K562 (cell line): ENCODE results near the gene PLTP. TPM values are rescaled to one million over a fixed set of nuclear protein-coding genes. Genes with fewer than 3 reads are reported as not detected.
A peak's percentile ranks its signal among the peaks of the same experiment; 100 is the strongest.

Source experiments
- ARNT ChIP-seq, 2 experiments: fragments of 450-650 bp; IDR thresholded peaks; 2 replicates each; pipeline ENCODE4 v1.6.1; 2016; ENCODE audit warnings: mild to moderate bottlenecking in 1 of 2
- CREB1 ChIP-seq, 2 experiments: sonication (generic) in 1 of 2; formaldehyde crosslinking in 1 of 2; IDR thresholded peaks; 2 replicates each; pipeline versions ENCODE4 v1.6.1 to v1.8.0; 2012 to 2022; ENCODE audit warnings: inconsistent platforms in 1 of 2, mild to moderate bottlenecking in 1 of 2, missing genetic modification reagents in 1 of 2, moderate library complexity in 1 of 2
- ELK3 ChIP-seq: fragments of 450-650 bp; formaldehyde crosslinking; IDR thresholded peaks from 2 replicates; pipeline ENCODE4 v1.4.0; 2020; ENCODE audit warnings: mild to moderate bottlenecking
- FOS ChIP-seq: IDR thresholded peaks from 3 replicates; pipeline ENCODE4 v1.6.1; 2011; ENCODE audit not compliant: insufficient read length; ENCODE audit errors: extremely low read depth
- ID3 ChIP-seq, 2 experiments: fragments of 250-450 bp in 1 of 2; fragments of 450-650 bp in 1 of 2; sonication (Bioruptor Pico) in 1 of 2; IDR thresholded peaks; 2 replicates each; pipeline versions ENCODE4 v1.6.1 to v1.8.0; 2016 to 2021; ENCODE audit warnings: mild to moderate bottlenecking in 2 of 2, moderate library complexity in 2 of 2, missing compliant biosample characterization in 1 of 2, missing genetic modification characterization in 1 of 2
- L3MBTL2 ChIP-seq: fragments of 450-650 bp; IDR thresholded peaks from 2 replicates; pipeline ENCODE4 v1.6.1; 2016; ENCODE audit warnings: mild to moderate bottlenecking, moderate library complexity
- MAZ ChIP-seq, 2 experiments: fragments of 450-650 bp in 1 of 2; sonication (generic) in 1 of 2; formaldehyde crosslinking; IDR thresholded peaks in 1 of 2; conservative IDR thresholded peaks in 1 of 2; 2 replicates each; pipeline versions ENCODE4 v1.4.0 to v1.5.0; 2020; ENCODE audit warnings: mild to moderate bottlenecking in 1 of 2, missing genetic modification reagents in 1 of 2
- MBD2 ChIP-seq: sonication (generic); IDR thresholded peaks from 2 replicates; pipeline ENCODE4 v1.6.1; 2016; ENCODE audit warnings: low read depth, borderline replicate concordance
- MYNN ChIP-seq, 2 experiments: sonication (generic); formaldehyde crosslinking in 1 of 2; IDR thresholded peaks; 2 replicates each; pipeline versions ENCODE4 v1.5.0 to v1.6.1; 2016 to 2020; ENCODE audit warnings: antibody characterized with exemption in 1 of 2, missing genetic modification reagents in 1 of 2
- NFIX ChIP-seq: fragments of 250-450 bp; sonication (Bioruptor Pico); IDR thresholded peaks from 2 replicates; pipeline ENCODE4 v1.4.0; 2020; ENCODE audit warnings: low read depth, mild to moderate bottlenecking, moderate library complexity
- NR2C1 ChIP-seq, 2 experiments: fragments of 450-650 bp; IDR thresholded peaks; 2 replicates each; pipeline ENCODE4 v1.6.1; 2017; ENCODE audit warnings: mild to moderate bottlenecking in 2 of 2, antibody characterized with exemption in 1 of 2, inconsistent platforms in 1 of 2, missing compliant biosample characterization in 1 of 2, missing genetic modification characterization in 1 of 2
- PML ChIP-seq: IDR thresholded peaks from 2 replicates; pipeline ENCODE4 v1.6.1; 2012; ENCODE audit warnings: low read length, inconsistent platforms
- RBM14 ChIP-seq: fragments of 200-400 bp; formaldehyde crosslinking; IDR thresholded peaks from 2 replicates; pipeline ENCODE4 v1.6.1; 2018; ENCODE audit warnings: low read depth, mild to moderate bottlenecking, low read length, moderate library complexity, borderline replicate concordance; ENCODE audit not compliant: insufficient read depth
- SP2 ChIP-seq: IDR thresholded peaks from 2 replicates; pipeline ENCODE4 v1.6.1; 2011; ENCODE audit warnings: mild to moderate bottlenecking, low read depth, low read length, moderate library complexity; ENCODE audit not compliant: poor library complexity, severe bottlenecking; ENCODE audit errors: extremely low read depth
- TAF1 ChIP-seq: IDR thresholded peaks from 2 replicates; pipeline ENCODE4 v1.6.1; 2011; ENCODE audit warnings: mild to moderate bottlenecking, low read length, moderate library complexity; ENCODE audit not compliant: insufficient read depth, control insufficient read depth, severe bottlenecking; ENCODE audit errors: extremely low read depth
- VEZF1 ChIP-seq: fragments of 200-800 bp; sonication (Bioruptor generic); IDR thresholded peaks from 2 replicates; pipeline ENCODE4 v1.6.1; 2017; ENCODE audit warnings: missing genetic modification characterization, missing compliant biosample characterization
- ZNF24 ChIP-seq: fragments of 450-650 bp; IDR thresholded peaks from 2 replicates; pipeline ENCODE4 v1.6.1; 2016
- ZNF311 ChIP-seq: fragments of 250-450 bp; sonication (Bioruptor Pico); IDR thresholded peaks from 2 replicates; pipeline ENCODE4 v1.4.0; 2020; ENCODE audit warnings: mild to moderate bottlenecking, moderate library complexity
- ZZZ3 ChIP-seq: fragments of 450-650 bp; IDR thresholded peaks from 2 replicates; pipeline ENCODE4 v1.6.1; 2016; ENCODE audit warnings: antibody characterized with exemption, mild to moderate bottlenecking, moderate library complexity
- polyA plus RNA-seq, 8 experiments: library from polyadenylated mRNA; depleted of rRNA in 4 of 8; stranded (reverse) in 5 of 8; unstranded in 3 of 8; fragments of >200 nt; fragmentation: Nextera tagmentation in 2 of 8; fragmentation: Illumina TruSeq in 1 of 8; extraction: Ambion mirVana in 2 of 8; extraction: Trizol in 1 of 8; gene quantifications; 2 replicates each; pipeline versions ENCODE4 v1.2.1 to v1.2.3, GENCODE V29; 2011 to 2014; ENCODE audit warnings: inconsistent platforms in 1 of 8, missing spikeins in 1 of 8
- total RNA-seq, 7 experiments: library from RNA; depleted of rRNA in 6 of 7; stranded (reverse); fragments of >200 nt in 6 of 7; fragmentation: Illumina TruSeq in 2 of 7; extraction: Trizol in 2 of 7; gene quantifications; 2 replicates each; pipeline versions ENCODE4 v1.2.1 to v1.2.3, GENCODE V29; 2011 to 2021; ENCODE audit warnings: low replicate concordance in 1 of 7

PLTP gene
- total and polyA plus RNA-seq, 9 of the 15 experiments (the other 6 are each of a cell fraction or from before 2014, with no cell fraction given), result 2.8 to 29.3 (median 17.6) TPM

GRCh38 chr20:45880988-45881788, 30.8 kb downstream of the PLTP start, which contains the start of gene ZSWIM1 (continued):
- TF ChIP-seq MYNN (IDR thresholded peaks at IDR 0.05) (no peak; the same call in 1 of the 2 replicates), MYNN (CRISPR knock-in tag; IDR thresholded peaks at IDR 0.05) (no peak), ID3 (CRISPR knock-in tag; IDR thresholded peaks at IDR 0.05) (no peak), ID3 (tag; IDR thresholded peaks at IDR 0.05) (0 out of 2 replicates have a peak, but pooled peaks have one; percentile 51), SP2 (peak; percentile 96), L3MBTL2 (peak; percentile 53; the same call in 1 of the 2 replicates), NR2C1 (IDR thresholded peaks at IDR 0.05) (peak; percentile 98), NR2C1 (tag; IDR thresholded peaks at IDR 0.05) (peak; percentile 99), VEZF1 (CRISPR knock-in tag) (no peak), RBM14 (no peak), TAF1 (peak; percentile 98), ZZZ3 (no peak), MAZ (CRISPR knock-in tag; conservative IDR thresholded peaks at IDR 0.05 in 1 of 2, IDR thresholded peaks at IDR 0.05 in 1 of 2) (0 out of 4 replicates have a peak, but pooled peaks of 1 of the 2 experiments have one; percentile 32), ARNT (IDR thresholded peaks at IDR 0.05) (peak; percentile 29 to 51; a peak in 1 of 4 replicates), ZNF24 (0 out of 2 replicates have a peak, but pooled peaks have one; percentile 16), NFIX (CRISPR knock-in tag) (no peak), ZNF311 (peak; percentile 40; the same call in 1 of the 2 replicates), ELK3 (CRISPR knock-in tag) (no peak), PML (peak; percentile 85), FOS (peak; percentile 100), MBD2 (peak; percentile 99), CREB1 (IDR thresholded peaks at IDR 0.05) (peak; percentile 48; the same call in 1 of the 2 replicates), CREB1 (CRISPR knock-in tag; IDR thresholded peaks at IDR 0.05) (peak; percentile 83)
